BJ (cell line): ENCODE results near the gene COL8A1. TPM values are rescaled to one million over a fixed set of nuclear protein-coding genes. Genes with fewer than 3 reads are reported as not detected.

Experiments
- CTCF ChIA-PET: fragments of 350-600 bp; formaldehyde crosslinking; extraction: SDS; loops from one replicate; lab custom pipeline; 2021; ENCODE audit warnings: antibody characterized with exemption, inconsistent platforms; lab: Yijun Ruan, JAX
- POLR2A ChIA-PET: fragments of 300-600 bp; sonication (Branson Sonifier 250); formaldehyde crosslinking; extraction: SDS; loops from one replicate; lab custom pipeline; 2021; ENCODE audit warnings: antibody characterized with exemption; lab: Charles Lee
- DNase-seq: peaks from one replicate; pipeline ENCODE4 v3.0.0-alpha.2; 2011; ENCODE audit warnings: low read depth
- H3K27me3 ChIP-seq: 2 replicates; pipeline ENCODE4 v1.6.0; 2011; ENCODE audit warnings: low read length; ENCODE audit not compliant: control insufficient read depth, insufficient read depth
- H3K36me3 ChIP-seq: 2 replicates; pipeline ENCODE4 v1.5.1; 2011; ENCODE audit warnings: low read length; ENCODE audit not compliant: control insufficient read depth, insufficient read depth
- H3K4me3 ChIP-seq: 2 replicates; pipeline ENCODE4 v1.5.1; 2011; ENCODE audit warnings: low read depth, mild to moderate bottlenecking, control low read depth, low read length
- polyA plus RNA-seq: library from polyadenylated mRNA; depleted of rRNA; stranded (reverse); fragments of >200 nt; gene quantifications from 2 replicates; pipeline ENCODE4 v1.2.3, GENCODE V29; 2011
- TF ChIP-seq, protein P1 (sequence below): IDR thresholded peaks from 2 replicates; pipeline ENCODE4 v1.5.1; 2011; ENCODE audit warnings: low read depth, mild to moderate bottlenecking, control low read depth, inconsistent platforms, low read length, moderate library complexity; ENCODE audit not compliant: insufficient read depth

COL8A1 gene
- polyA plus RNA-seq, 1 experiment = 186 TPM

DNA sequence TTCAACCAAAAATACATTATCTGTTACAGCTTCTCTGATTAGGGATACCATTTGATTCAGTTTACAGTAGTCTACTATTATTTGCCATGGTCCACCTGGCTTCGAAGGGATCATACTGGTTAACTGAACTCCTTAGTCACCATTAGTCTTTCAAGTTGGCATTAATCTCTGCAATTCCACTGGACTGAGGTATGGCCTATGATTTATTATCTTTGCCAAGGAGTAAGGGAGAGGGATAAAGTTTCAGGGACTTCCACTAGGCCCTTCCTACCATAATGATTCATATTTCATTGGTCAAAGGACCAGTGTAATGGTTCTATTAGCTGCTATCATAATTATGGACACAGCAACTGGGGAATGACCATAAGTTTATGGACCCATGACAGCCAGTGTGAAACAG, 172.0 kb downstream of the COL8A1 start:
- Histone ChIP-seq H3K27me3 (peaks cover 2% of the 10 kb centered on the region; the same call in 1 of the 2 replicates), H3K4me3 (no peak overlapping the region), H3K36me3 (no peaks in the 10 kb centered on the region)
- ChIA-PET CTCF (no interaction called here), POLR2A (no interaction called here)
- DNase-seq = no peak
- TF ChIP-seq, protein P1, sequence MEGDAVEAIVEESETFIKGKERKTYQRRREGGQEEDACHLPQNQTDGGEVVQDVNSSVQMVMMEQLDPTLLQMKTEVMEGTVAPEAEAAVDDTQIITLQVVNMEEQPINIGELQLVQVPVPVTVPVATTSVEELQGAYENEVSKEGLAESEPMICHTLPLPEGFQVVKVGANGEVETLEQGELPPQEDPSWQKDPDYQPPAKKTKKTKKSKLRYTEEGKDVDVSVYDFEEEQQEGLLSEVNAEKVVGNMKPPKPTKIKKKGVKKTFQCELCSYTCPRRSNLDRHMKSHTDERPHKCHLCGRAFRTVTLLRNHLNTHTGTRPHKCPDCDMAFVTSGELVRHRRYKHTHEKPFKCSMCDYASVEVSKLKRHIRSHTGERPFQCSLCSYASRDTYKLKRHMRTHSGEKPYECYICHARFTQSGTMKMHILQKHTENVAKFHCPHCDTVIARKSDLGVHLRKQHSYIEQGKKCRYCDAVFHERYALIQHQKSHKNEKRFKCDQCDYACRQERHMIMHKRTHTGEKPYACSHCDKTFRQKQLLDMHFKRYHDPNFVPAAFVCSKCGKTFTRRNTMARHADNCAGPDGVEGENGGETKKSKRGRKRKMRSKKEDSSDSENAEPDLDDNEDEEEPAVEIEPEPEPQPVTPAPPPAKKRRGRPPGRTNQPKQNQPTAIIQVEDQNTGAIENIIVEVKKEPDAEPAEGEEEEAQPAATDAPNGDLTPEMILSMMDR = no peak

DNA sequence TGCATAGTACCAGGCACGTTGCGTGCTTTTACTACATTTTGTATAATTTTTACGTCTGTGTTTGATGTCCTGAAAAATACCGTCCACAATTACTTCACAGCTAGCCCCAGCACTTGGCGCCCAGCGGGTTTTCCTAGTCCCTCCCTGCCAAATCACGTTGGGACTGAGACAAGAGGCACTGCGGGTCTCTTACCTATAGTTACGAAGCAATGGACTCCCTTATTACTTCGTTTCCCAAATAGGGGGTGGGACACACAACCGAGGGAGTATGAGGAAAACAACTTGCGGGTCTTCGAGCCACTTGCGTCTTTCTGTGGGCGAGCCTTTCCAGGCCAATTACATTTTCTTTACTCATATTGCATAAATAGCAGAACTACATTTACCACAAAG, 178.6 kb downstream of the COL8A1 start:
- peaks cover under 1% of the 10 kb centered on the region; the same call in 1 of the 2 replicates for H3K27me3 ChIP-seq
- CTCF ChIA-PET = interaction anchor here (0.7 to 2.0 kb wide), 3 partner anchors 9 to 916 kb away, joined by 3 to 12 read pairs (median 4); partner anchors contain the start of gene DCBLD2
- POLR2A ChIA-PET = interaction anchor here (0.7 kb wide), 1 partner anchor 494 kb away, joined by 3 read pairs; no protein-coding TSS in a partner anchor
- TF ChIP-seq, protein P1 = no peak
- no peaks in the 10 kb centered on the region for H3K36me3 ChIP-seq
- peak overlapping the region; percentile 74 for H3K4me3 ChIP-seq
- DNase-seq = no peak

DNA sequence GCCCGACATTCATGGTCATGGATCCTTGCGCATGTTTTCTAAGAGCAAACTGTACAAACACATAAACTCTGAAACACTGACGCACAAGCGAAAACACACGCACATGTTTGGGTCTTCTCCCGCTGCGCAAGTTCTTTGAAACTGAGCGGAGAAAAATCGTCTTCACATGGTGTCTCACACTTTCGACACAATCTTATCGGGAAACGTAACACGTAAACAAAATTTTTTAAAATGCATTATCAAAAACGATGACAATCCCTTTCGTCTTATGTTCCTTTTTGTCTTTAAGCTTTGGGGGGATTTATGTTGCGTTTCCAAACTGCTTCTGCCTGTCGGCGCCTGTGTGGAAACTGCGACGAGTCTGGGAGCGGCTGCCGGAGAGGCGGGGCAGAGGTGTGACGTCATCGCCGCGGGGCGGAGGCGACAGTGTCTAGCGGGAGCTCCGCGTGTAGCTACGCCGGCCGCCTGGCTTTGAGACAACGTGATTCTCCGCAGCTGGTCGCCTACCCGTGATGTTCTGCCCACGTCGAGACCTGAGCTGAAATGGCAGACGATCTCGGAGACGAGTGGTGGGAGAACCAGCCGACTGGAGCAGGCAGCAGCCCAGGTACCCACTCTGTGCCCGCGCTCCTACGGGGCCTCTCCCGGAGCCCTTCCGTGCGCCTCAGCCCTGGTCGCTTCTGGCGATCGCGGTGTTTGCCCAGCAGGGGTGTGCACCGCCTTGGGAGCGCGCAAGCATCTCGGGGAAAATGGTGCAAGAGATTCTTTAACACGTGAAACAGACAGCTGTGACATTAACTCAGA, 179.2 kb downstream of the COL8A1 start, which contains the start of gene CMSS1:
TSS of gene CMSS1 (plus strand) at position 426 of the 804 bp plus-strand sequence.
- no peaks in the 10 kb centered on the region for H3K36me3 ChIP-seq
- TF ChIP-seq, protein P1 = peak; percentile 45
- ChIA-PET POLR2A (interaction anchor here (0.6 to 0.7 kb wide), 2 partner anchors 70 to 493 kb away, joined by 3 read pairs; no protein-coding TSS in a partner anchor), CTCF (interaction anchor here (0.7 to 2.0 kb wide), 3 partner anchors 9 to 916 kb away, joined by 3 to 12 read pairs (median 4); partner anchors contain the start of gene DCBLD2)
- H3K27me3 ChIP-seq = no peaks in the 10 kb centered on the region; the same call in 1 of the 2 replicates
- H3K4me3 ChIP-seq = peak within 1 kb of the TSS; percentile 74
- DNase-seq = peak; percentile 41

DNA sequence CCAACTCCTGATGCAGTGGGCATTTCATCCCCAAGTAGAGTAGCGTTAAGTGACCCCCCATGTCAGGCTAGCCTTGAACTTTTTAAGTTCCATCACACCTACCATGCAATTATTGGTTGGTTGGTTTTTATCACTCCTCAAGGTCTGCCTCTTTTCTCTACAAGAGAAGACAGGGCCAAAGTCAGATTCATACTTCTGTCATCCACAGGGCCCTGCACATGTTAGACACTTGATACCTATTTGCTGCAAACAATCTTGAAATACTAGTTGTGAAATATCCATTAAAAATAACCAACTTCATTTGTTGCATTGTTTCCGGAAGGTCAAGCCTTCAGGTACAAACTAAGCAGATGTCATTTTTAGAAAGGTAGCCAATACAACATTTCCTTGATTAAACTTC, 180.4 kb downstream of the COL8A1 start:
- Histone ChIP-seq H3K36me3 (no peaks in the 10 kb centered on the region), H3K4me3 (no peak overlapping the region; the same call in 1 of the 2 replicates), H3K27me3 (no peaks in the 10 kb centered on the region; the same call in 1 of the 2 replicates)
- TF ChIP-seq, protein P1 = no peak
- DNase-seq = no peak
- ChIA-PET CTCF (interaction anchor here (2.0 kb wide), 1 partner anchor 11 kb away, joined by 12 read pairs; no protein-coding TSS in a partner anchor), POLR2A (no interaction called here)
